Mesothelial cell of epicardium (in vitro differentiated cells): ENCODE data around the gene ATP5F1A. TPM values are rescaled to one million over a fixed set of nuclear protein-coding genes. Genes with fewer than 3 reads are reported as not detected.

Source experiments
- DNase-seq, 2 experiments: peaks; one replicate each; pipeline ENCODE4 v3.0.0; 2021; ENCODE audit warnings: low spot score in 2 of 2; ENCODE audit not compliant: unreplicated experiment in 2 of 2
- H3K27ac Mint-ChIP-seq: 2 replicates; pipeline ENCODE4 v1.8.0; 2021; ENCODE audit warnings: mixed read lengths
- H3K27me3 Mint-ChIP-seq: 2 replicates; pipeline ENCODE4 v1.8.0; 2021; ENCODE audit warnings: low read depth, mixed read lengths
- H3K36me3 Mint-ChIP-seq: 2 replicates; pipeline ENCODE4 v1.8.0; 2021; ENCODE audit warnings: mixed read lengths
- H3K4me1 Mint-ChIP-seq: 2 replicates; pipeline ENCODE4 v1.8.0; 2021; ENCODE audit warnings: mixed read lengths
- H3K4me3 Mint-ChIP-seq: 2 replicates; pipeline ENCODE4 v1.8.0; 2021; ENCODE audit warnings: mild to moderate bottlenecking, moderate library complexity, mixed read lengths
- H3K9me3 Mint-ChIP-seq: 2 replicates; pipeline ENCODE4 v1.8.0; 2021; ENCODE audit warnings: mixed read lengths
- CTCF ChIP-seq: fragments of 200-600 bp; sonication (generic); IDR thresholded peaks from one replicate; pipeline ENCODE4 v1.5.0; 2021; ENCODE audit warnings: antibody characterized with exemption; ENCODE audit not compliant: unreplicated experiment
- total RNA-seq: library from RNA; stranded (reverse); gene quantifications from 3 replicates; pipeline ENCODE4 v1.2.1, GENCODE V29; 2021

The ATP5F1A gene
- total RNA-seq, 1 donor from 2014 or later: 322 TPM

GRCh38 chr18:46040033-46040746 lies 57.9 kb downstream of the ATP5F1A start:
- no peaks in the 10 kb centered on the region for H3K27me3 Mint-ChIP-seq
- H3K4me1 Mint-ChIP-seq: peaks cover 11% of the 10 kb centered on the region
- TF ChIP-seq CTCF: no peak
- no peak overlapping the region for H3K4me3 Mint-ChIP-seq
- peaks cover 11% of the 10 kb centered on the region for H3K36me3 Mint-ChIP-seq
- no peak overlapping the region for H3K27ac Mint-ChIP-seq
- no peak for DNase-seq
- peaks cover 3% of the 10 kb centered on the region for H3K9me3 Mint-ChIP-seq

- peaks cover 10% of the 10 kb centered on the region for H3K4me1 Mint-ChIP-seq
- peaks cover 11% of the 10 kb centered on the region for H3K36me3 Mint-ChIP-seq
- no peak for DNase-seq
- no peak overlapping the region for H3K27ac Mint-ChIP-seq
- no peaks in the 10 kb centered on the region for H3K9me3 Mint-ChIP-seq
- no peaks in the 10 kb centered on the region for H3K27me3 Mint-ChIP-seq
- H3K4me3 Mint-ChIP-seq: no peak overlapping the region
- TF ChIP-seq CTCF: no peak
These were observed 60.4 kb downstream of the ATP5F1A start for GRCh38 chr18:46037512-46038305.

GRCh38 chr18:46035696-46036680 lies 62.1 kb downstream of the ATP5F1A start:
- H3K9me3 Mint-ChIP-seq: peaks cover 3% of the 10 kb centered on the region
- peaks cover 3% of the 10 kb centered on the region for H3K4me1 Mint-ChIP-seq
- H3K36me3 Mint-ChIP-seq: peaks cover 14% of the 10 kb centered on the region
- no peak for TF ChIP-seq CTCF
- no peak for DNase-seq
- H3K4me3 Mint-ChIP-seq: no peak overlapping the region
- no peak overlapping the region for H3K27ac Mint-ChIP-seq
- H3K27me3 Mint-ChIP-seq: no peaks in the 10 kb centered on the region

- Mint-ChIP-seq H3K27me3 (peaks cover 3% of the 10 kb centered on the region), H3K36me3 (peaks cover 13% of the 10 kb centered on the region), H3K4me1 (no peaks in the 10 kb centered on the region), H3K4me3 (no peak overlapping the region), H3K9me3 (peaks cover 13% of the 10 kb centered on the region), H3K27ac (no peak overlapping the region)
- no peak for TF ChIP-seq CTCF
- no peak for DNase-seq
These were observed 63.9 kb downstream of the ATP5F1A start for GRCh38 chr18:46034230-46034629.

- no peak for DNase-seq
- Mint-ChIP-seq H3K27ac (no peak overlapping the region), H3K9me3 (peaks cover 13% of the 10 kb centered on the region), H3K4me3 (no peak overlapping the region), H3K36me3 (peaks cover 11% of the 10 kb centered on the region), H3K27me3 (peaks cover 16% of the 10 kb centered on the region), H3K4me1 (peaks cover 5% of the 10 kb centered on the region)
- TF ChIP-seq CTCF: no peak
These were observed 66.4 kb downstream of the ATP5F1A start for GRCh38 chr18:46031741-46032140.
